ENCODE data around the gene NT5DC4. TPM values are rescaled to one million over a fixed set of nuclear protein-coding genes. Genes with fewer than 3 reads are reported as not detected.
A peak's percentile ranks its signal among the peaks of the same experiment; 100 is the strongest.

The NT5DC4 gene
- total RNA-seq, 1 donor from 2014 or later = not detected

- no peak for DNase-seq (ENCODE audit: low spot score)
- Mint-ChIP-seq H3K27me3 (ENCODE audit: unreplicated experiment) (peaks cover 8% of the 10 kb centered on the region), H3K4me3 (ENCODE audit: unreplicated experiment) (no peak overlapping the region), H3K9me3 (ENCODE audit: unreplicated experiment) (no peaks in the 10 kb centered on the region), H3K4me1 (ENCODE audit: unreplicated experiment) (peaks cover 26% of the 10 kb centered on the region), H3K27ac (ENCODE audit: unreplicated experiment) (no peak overlapping the region), H3K36me3 (ENCODE audit: low read depth, unreplicated experiment) (no peaks in the 10 kb centered on the region)
- no peak for TF ChIP-seq CTCF (IDR thresholded peaks at IDR 0.05; ENCODE audit: unreplicated experiment)
These were observed 5.0 kb downstream of the NT5DC4 start for GRCh38 chr2:112725545-112726457.

GRCh38 chr2:112726487-112727190 lies 5.8 kb downstream of the NT5DC4 start:
- DNase-seq (ENCODE audit: low spot score) = peak; percentile 94
- no peak overlapping the region for H3K4me3 Mint-ChIP-seq (ENCODE audit: unreplicated experiment)
- peaks cover 7% of the 10 kb centered on the region for H3K27me3 Mint-ChIP-seq (ENCODE audit: unreplicated experiment)
- peak; percentile 97 for TF ChIP-seq CTCF (IDR thresholded peaks at IDR 0.05; ENCODE audit: unreplicated experiment)
- H3K36me3 Mint-ChIP-seq (ENCODE audit: low read depth, unreplicated experiment) = no peaks in the 10 kb centered on the region
- peaks cover 27% of the 10 kb centered on the region for H3K4me1 Mint-ChIP-seq (ENCODE audit: unreplicated experiment)
- no peaks in the 10 kb centered on the region for H3K9me3 Mint-ChIP-seq (ENCODE audit: unreplicated experiment)
- H3K27ac Mint-ChIP-seq (ENCODE audit: unreplicated experiment) = no peak overlapping the region

- DNase-seq (ENCODE audit: low spot score) = no peak
- Mint-ChIP-seq H3K4me1 (ENCODE audit: unreplicated experiment) (peaks cover 27% of the 10 kb centered on the region), H3K27me3 (ENCODE audit: unreplicated experiment) (peaks cover 6% of the 10 kb centered on the region), H3K36me3 (ENCODE audit: low read depth, unreplicated experiment) (no peaks in the 10 kb centered on the region), H3K27ac (ENCODE audit: unreplicated experiment) (no peak overlapping the region), H3K4me3 (ENCODE audit: unreplicated experiment) (no peak overlapping the region), H3K9me3 (ENCODE audit: unreplicated experiment) (no peaks in the 10 kb centered on the region)
- TF ChIP-seq CTCF (IDR thresholded peaks at IDR 0.05; ENCODE audit: unreplicated experiment) = no peak
These were observed 6.6 kb downstream of the NT5DC4 start for GRCh38 chr2:112727276-112728028.

GRCh38 chr2:112728029-112728362 lies 7.2 kb downstream of the NT5DC4 start:
- Mint-ChIP-seq H3K36me3 (ENCODE audit: low read depth, unreplicated experiment) (no peaks in the 10 kb centered on the region), H3K9me3 (ENCODE audit: unreplicated experiment) (no peaks in the 10 kb centered on the region), H3K27ac (ENCODE audit: unreplicated experiment) (peak overlapping the region; percentile 57), H3K27me3 (ENCODE audit: unreplicated experiment) (peaks cover 6% of the 10 kb centered on the region), H3K4me3 (ENCODE audit: unreplicated experiment) (no peak overlapping the region), H3K4me1 (ENCODE audit: unreplicated experiment) (peaks cover 27% of the 10 kb centered on the region)
- no peak for TF ChIP-seq CTCF (IDR thresholded peaks at IDR 0.05; ENCODE audit: unreplicated experiment)
- no peak for DNase-seq (ENCODE audit: low spot score)
